ENCODE data around the gene FAM237B. TPM values are rescaled to one million over a fixed set of nuclear protein-coding genes. Genes with fewer than 3 reads are reported as not detected.

The FAM237B gene
- total RNA-seq, 1 donor from 2014 or later = not detected

- no peak for DNase-seq (ENCODE audit: extremely low spot score, unreplicated experiment)
- Mint-ChIP-seq H3K36me3 (no peaks in the 10 kb centered on the region), H3K4me3 (no peak overlapping the region), H3K27ac (no peak overlapping the region), H3K27me3 (peaks cover 60% of the 10 kb centered on the region), H3K9me3 (no peaks in the 10 kb centered on the region), H3K4me1 (ENCODE audit: unreplicated experiment) (peaks cover 8% of the 10 kb centered on the region)
- TF ChIP-seq, protein P1, sequence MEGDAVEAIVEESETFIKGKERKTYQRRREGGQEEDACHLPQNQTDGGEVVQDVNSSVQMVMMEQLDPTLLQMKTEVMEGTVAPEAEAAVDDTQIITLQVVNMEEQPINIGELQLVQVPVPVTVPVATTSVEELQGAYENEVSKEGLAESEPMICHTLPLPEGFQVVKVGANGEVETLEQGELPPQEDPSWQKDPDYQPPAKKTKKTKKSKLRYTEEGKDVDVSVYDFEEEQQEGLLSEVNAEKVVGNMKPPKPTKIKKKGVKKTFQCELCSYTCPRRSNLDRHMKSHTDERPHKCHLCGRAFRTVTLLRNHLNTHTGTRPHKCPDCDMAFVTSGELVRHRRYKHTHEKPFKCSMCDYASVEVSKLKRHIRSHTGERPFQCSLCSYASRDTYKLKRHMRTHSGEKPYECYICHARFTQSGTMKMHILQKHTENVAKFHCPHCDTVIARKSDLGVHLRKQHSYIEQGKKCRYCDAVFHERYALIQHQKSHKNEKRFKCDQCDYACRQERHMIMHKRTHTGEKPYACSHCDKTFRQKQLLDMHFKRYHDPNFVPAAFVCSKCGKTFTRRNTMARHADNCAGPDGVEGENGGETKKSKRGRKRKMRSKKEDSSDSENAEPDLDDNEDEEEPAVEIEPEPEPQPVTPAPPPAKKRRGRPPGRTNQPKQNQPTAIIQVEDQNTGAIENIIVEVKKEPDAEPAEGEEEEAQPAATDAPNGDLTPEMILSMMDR (conservative IDR thresholded peaks at IDR 0.05) = no peak
Measured at GRCh38 chr7:90322837-90323236, 1.7 kb upstream of the FAM237B start.

DNA sequence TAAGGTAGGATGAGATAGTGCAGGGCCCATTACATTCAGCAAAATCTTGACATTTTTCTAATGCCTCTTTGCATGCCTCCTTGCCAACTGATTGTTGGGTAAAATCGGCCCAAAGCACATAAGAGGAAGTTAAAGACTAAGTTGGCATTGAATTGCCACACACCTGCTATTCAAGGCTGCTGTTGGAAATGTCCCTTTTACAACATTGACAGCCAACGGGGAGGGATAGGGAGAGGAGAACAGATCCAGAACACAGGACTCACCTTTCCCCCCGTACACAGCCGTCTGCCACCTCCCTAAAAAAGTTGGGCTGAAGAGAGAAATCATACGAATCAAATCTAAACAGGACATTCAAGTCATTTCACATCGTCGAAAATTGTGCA is 695 bp downstream of the FAM237B start:
- H3K9me3 Mint-ChIP-seq = no peaks in the 10 kb centered on the region
- H3K27ac Mint-ChIP-seq = no peak overlapping the region
- H3K4me1 Mint-ChIP-seq (ENCODE audit: unreplicated experiment) = peaks cover 8% of the 10 kb centered on the region
- H3K27me3 Mint-ChIP-seq = peaks cover 77% of the 10 kb centered on the region
- TF ChIP-seq, protein P1 (conservative IDR thresholded peaks at IDR 0.05) = no peak
- no peak for DNase-seq (ENCODE audit: extremely low spot score, unreplicated experiment)
- peak overlapping the region; percentile 76 for H3K4me3 Mint-ChIP-seq
- no peaks in the 10 kb centered on the region for H3K36me3 Mint-ChIP-seq

DNA sequence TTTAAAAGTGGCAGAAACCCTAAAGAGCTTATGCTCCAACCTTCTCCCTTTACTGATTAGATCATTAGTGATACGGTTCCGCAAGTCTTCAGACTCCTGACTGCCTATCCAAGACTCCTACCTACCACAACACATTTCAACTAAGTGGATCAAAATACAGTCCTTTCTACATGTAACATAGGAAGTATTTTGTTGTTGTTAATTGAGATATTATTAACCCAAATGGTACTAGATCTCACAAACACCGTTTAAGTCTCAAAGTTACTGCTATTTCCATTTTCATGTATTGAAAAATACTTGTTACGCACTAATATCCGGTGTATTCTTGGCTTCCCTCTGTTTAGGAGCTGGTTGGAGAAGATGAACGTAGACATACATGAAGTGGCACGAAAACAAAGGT is 1.1 kb downstream of the FAM237B start:
- Mint-ChIP-seq H3K4me3 (peak overlapping the region; percentile 76), H3K9me3 (no peaks in the 10 kb centered on the region), H3K36me3 (no peaks in the 10 kb centered on the region), H3K4me1 (ENCODE audit: unreplicated experiment) (peaks cover 8% of the 10 kb centered on the region), H3K27me3 (peaks cover 76% of the 10 kb centered on the region), H3K27ac (no peak overlapping the region)
- TF ChIP-seq, protein P1 (conservative IDR thresholded peaks at IDR 0.05) = no peak
- no peak for DNase-seq (ENCODE audit: extremely low spot score, unreplicated experiment)

GRCh38 chr7:90313907-90314306 is 7.2 kb downstream of the FAM237B start:
- no peak overlapping the region for H3K4me3 Mint-ChIP-seq
- H3K27ac Mint-ChIP-seq = no peak overlapping the region
- no peaks in the 10 kb centered on the region for H3K4me1 Mint-ChIP-seq (ENCODE audit: unreplicated experiment)
- DNase-seq (ENCODE audit: extremely low spot score, unreplicated experiment) = no peak
- no peaks in the 10 kb centered on the region for H3K36me3 Mint-ChIP-seq
- TF ChIP-seq, protein P1 (conservative IDR thresholded peaks at IDR 0.05) = no peak
- H3K27me3 Mint-ChIP-seq = peaks cover 27% of the 10 kb centered on the region
- no peaks in the 10 kb centered on the region for H3K9me3 Mint-ChIP-seq

DNA sequence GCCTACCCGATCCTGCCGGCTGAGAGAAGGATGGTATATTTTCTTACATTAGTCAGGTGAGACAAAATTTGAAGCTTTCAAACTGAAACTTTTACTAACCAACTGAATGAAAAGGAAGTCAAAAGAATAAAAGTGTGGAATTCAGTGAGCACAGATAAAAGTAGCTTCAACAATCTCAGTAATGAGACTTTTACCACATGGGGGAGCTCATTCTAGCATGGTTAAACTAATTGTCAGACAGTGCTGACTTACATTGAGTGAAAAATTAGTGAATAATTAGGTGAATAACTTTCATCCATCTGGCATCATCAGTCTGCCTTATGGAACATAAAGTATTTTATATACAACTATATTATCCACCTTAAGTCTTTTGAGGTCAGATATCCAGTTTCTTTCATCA is 8.4 kb downstream of the FAM237B start:
- Mint-ChIP-seq H3K27me3 (peaks cover 20% of the 10 kb centered on the region), H3K36me3 (no peaks in the 10 kb centered on the region), H3K4me1 (ENCODE audit: unreplicated experiment) (no peaks in the 10 kb centered on the region), H3K4me3 (no peak overlapping the region), H3K9me3 (no peaks in the 10 kb centered on the region), H3K27ac (no peak overlapping the region)
- TF ChIP-seq, protein P1 (conservative IDR thresholded peaks at IDR 0.05) = no peak
- no peak for DNase-seq (ENCODE audit: extremely low spot score, unreplicated experiment)

DNA sequence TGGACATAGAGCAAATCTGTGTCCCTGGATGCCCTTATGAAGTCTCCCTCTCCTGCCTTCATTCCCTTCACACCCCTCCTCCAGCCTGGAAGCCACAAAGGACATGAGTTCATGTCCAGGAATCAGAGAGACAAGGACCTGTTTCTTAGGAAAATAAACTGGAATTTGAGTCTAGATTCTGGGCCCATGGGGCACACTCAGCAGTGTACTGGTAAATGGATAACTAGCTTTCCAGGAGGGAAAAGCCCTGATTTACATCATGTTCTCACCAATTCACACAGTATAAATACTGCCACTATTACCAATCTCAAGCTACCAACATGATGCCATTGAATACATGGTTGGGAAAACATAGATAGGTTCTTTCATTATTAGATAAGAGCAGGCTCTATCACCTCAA is 9.9 kb downstream of the FAM237B start:
- Mint-ChIP-seq H3K36me3 (no peaks in the 10 kb centered on the region), H3K4me3 (no peak overlapping the region), H3K27me3 (peaks cover 4% of the 10 kb centered on the region), H3K9me3 (no peaks in the 10 kb centered on the region), H3K27ac (no peak overlapping the region), H3K4me1 (ENCODE audit: unreplicated experiment) (no peaks in the 10 kb centered on the region)
- TF ChIP-seq, protein P1 (conservative IDR thresholded peaks at IDR 0.05) = no peak
- no peak for DNase-seq (ENCODE audit: extremely low spot score, unreplicated experiment)
